Stimulated activated CD4-positive, alpha-beta T cell treated with anti-CD3 and anti-CD28 coated beads, Interleukin-2, amount 100 ng/mL, for 24 hours (primary cell): ENCODE measurements around the gene MEN1.

ENCODE experiments used
- DNase-seq, 2 donors: peaks; one replicate each; pipeline ENCODE4 v3.0.0-alpha.2; 2020

MEN1 gene

GRCh38 chr11:64845129-64845775 lies 34.9 kb upstream of the MEN1 start:
- DNase-seq = no peak

- peak; percentile 67 to 70 for DNase-seq
Observed at GRCh38 chr11:64844330-64845128, 34.2 kb upstream of the MEN1 start, which contains the start of gene CDC42BPG. TSS of gene CDC42BPG (minus strand) at chr11:64844653. CDS start at chr11:64844569, 84 bp downstream.

- no peak for DNase-seq
Observed at GRCh38 chr11:64843686-64844329, 33.5 kb upstream of the MEN1 start.

GRCh38 chr11:64842851-64843685 lies 32.7 kb upstream of the MEN1 start:
- no peak for DNase-seq

GRCh38 chr11:64842366-64842759 lies 32.0 kb upstream of the MEN1 start:
- no peak for DNase-seq

GRCh38 chr11:64841592-64842365 lies 31.4 kb upstream of the MEN1 start:
- DNase-seq = no peak

- DNase-seq = no peak
Observed at GRCh38 chr11:64839887-64840782, 29.8 kb upstream of the MEN1 start.

- no peak for DNase-seq
Observed at GRCh38 chr11:64839335-64839734, 29.0 kb upstream of the MEN1 start.

GRCh38 chr11:64838600-64839334 lies 28.4 kb upstream of the MEN1 start:
- DNase-seq = no peak

GRCh38 chr11:64837887-64838351 lies 27.6 kb upstream of the MEN1 start:
- DNase-seq = no peak

- DNase-seq = no peak
Observed at GRCh38 chr11:64836448-64837072, 26.2 kb upstream of the MEN1 start.

GRCh38 chr11:64835616-64836447 lies 25.5 kb upstream of the MEN1 start:
- DNase-seq = no peak

GRCh38 chr11:64834723-64835615 lies 24.6 kb upstream of the MEN1 start:
- no peak for DNase-seq

GRCh38 chr11:64834031-64834722 lies 23.8 kb upstream of the MEN1 start:
- no peak for DNase-seq

- DNase-seq = no peak
Observed at GRCh38 chr11:64833509-64833908, 23.2 kb upstream of the MEN1 start.

- DNase-seq = no peak
Observed at GRCh38 chr11:64833198-64833502, 22.8 kb upstream of the MEN1 start.
